OCI-LY3 (cell line): Measurements from ENCODE around the gene BRAT1.
"Not testable (repeated sequence)": the region's sequence is repeated elsewhere in the genome, so short reads cannot be mapped to it uniquely, and the experiment has no call there.

ENCODE experiments used
- H2AFZ ChIP-seq: fragments of 200-600, 300-600 bp; shearing (Covaris generic); 2 replicates; pipeline ENCODE4 v1.6.0; 2014; ENCODE audit warnings: antibody characterized with exemption, low read depth, low read length
- H3K27ac ChIP-seq: fragments of 200-600, 300-600 bp; sonication (generic); 2 replicates; pipeline ENCODE4 v1.5.1; 2014; ENCODE audit warnings: mild to moderate bottlenecking, low read length, moderate library complexity, mixed read lengths
- H3K27me3 ChIP-seq: fragments of 200-600, 300-600 bp; sonication (generic); 2 replicates; pipeline ENCODE4 v1.6.1; 2014; ENCODE audit warnings: low read depth, low read length, mixed read lengths
- H3K36me3 ChIP-seq: fragments of 200-600, 300-600 bp; sonication (generic); replicated peaks from 2 replicates; pipeline ENCODE3; 2014; ENCODE audit warnings: low read depth, low read length, mixed read lengths
- H3K4me1 ChIP-seq: fragments of 300-600, 200-600 bp; sonication (generic); 2 replicates; pipeline ENCODE4 v1.6.1; 2014; ENCODE audit warnings: low read length, mixed read lengths
- H3K4me2 ChIP-seq: fragments of 200-600, 300-600 bp; sonication (generic); 2 replicates; pipeline ENCODE4 v1.6.1; 2014; ENCODE audit warnings: low read length, mixed read lengths
- H3K4me3 ChIP-seq: fragments of 300-600, 200-600 bp; sonication (generic); 2 replicates; pipeline ENCODE4 v1.5.1; 2014; ENCODE audit warnings: antibody characterized with exemption, mild to moderate bottlenecking, low read length, moderate library complexity
- H3K79me2 ChIP-seq: fragments of 300-600, 200-600 bp; shearing (Covaris generic); 2 replicates; pipeline ENCODE4 v1.6.1; 2014; ENCODE audit warnings: mild to moderate bottlenecking, low read length, mixed read lengths
- H3K9ac ChIP-seq: fragments of 300-600, 200-600 bp; shearing (Covaris generic); 2 replicates; pipeline ENCODE4 v1.6.0; 2014; ENCODE audit warnings: mild to moderate bottlenecking, low read length, moderate library complexity
- H3K9me3 ChIP-seq: fragments of 200-600, 300-600 bp; shearing (Covaris generic); 2 replicates; pipeline ENCODE4 v1.6.1; 2014; ENCODE audit warnings: low read length, mixed read lengths; ENCODE audit not compliant: insufficient read depth
- H4K20me1 ChIP-seq: fragments of 200-600, 300-600 bp; sonication (generic); 2 replicates; pipeline ENCODE4 v1.6.1; 2016; ENCODE audit warnings: low read length, mixed read lengths; ENCODE audit not compliant: insufficient read depth
- CTCF ChIP-seq: fragments of 200-600, 300-600 bp; sonication (generic); IDR thresholded peaks from 2 replicates; pipeline ENCODE4 v1.5.1; 2014; ENCODE audit warnings: antibody characterized with exemption, low read length, low read depth
- EZH2phosphoT487 ChIP-seq: fragments of 200-600 bp; shearing (Covaris generic); IDR thresholded peaks from 2 replicates; pipeline ENCODE4 v1.6.1; 2018; ENCODE audit warnings: antibody characterized with exemption, mixed run types, low read depth

Gene BRAT1

GRCh38 chr7:2540641-2541051, 14.7 kb downstream of the BRAT1 start:
- no peaks in the 10 kb centered on the region for H3K79me2 ChIP-seq
- no peaks in the 10 kb centered on the region for H3K4me1 ChIP-seq
- H3K9me3 ChIP-seq = no peaks in the 10 kb centered on the region
- no peaks in the 10 kb centered on the region for H3K27me3 ChIP-seq
- H3K36me3 ChIP-seq = peaks cover 6% of the 10 kb centered on the region
- H3K4me2 ChIP-seq = no peak overlapping the region
- no peak overlapping the region for H2AFZ ChIP-seq
- no peaks in the 10 kb centered on the region for H4K20me1 ChIP-seq
- no peak overlapping the region for H3K27ac ChIP-seq
- H3K4me3 ChIP-seq = no peak overlapping the region
- no peak overlapping the region for H3K9ac ChIP-seq
- TF ChIP-seq EZH2phosphoT487 = no peak
- no peak for TF ChIP-seq CTCF

GRCh38 chr7:2540133-2540532, 15.2 kb downstream of the BRAT1 start:
- H3K79me2 ChIP-seq = no peaks in the 10 kb centered on the region
- no peaks in the 10 kb centered on the region for H3K27me3 ChIP-seq
- no peak for TF ChIP-seq EZH2phosphoT487
- no peak overlapping the region for H2AFZ ChIP-seq
- no peaks in the 10 kb centered on the region for H3K4me1 ChIP-seq
- no peaks in the 10 kb centered on the region for H3K9me3 ChIP-seq
- peaks cover 6% of the 10 kb centered on the region for H3K36me3 ChIP-seq
- H3K4me3 ChIP-seq = no peak overlapping the region
- no peak overlapping the region for H3K27ac ChIP-seq
- no peaks in the 10 kb centered on the region for H4K20me1 ChIP-seq
- no peak overlapping the region for H3K9ac ChIP-seq
- no peak overlapping the region for H3K4me2 ChIP-seq

- no peaks in the 10 kb centered on the region for H3K79me2 ChIP-seq
- no peak for TF ChIP-seq CTCF
- TF ChIP-seq EZH2phosphoT487 = no peak
- H3K4me3 ChIP-seq = no peak overlapping the region
- no peak overlapping the region for H2AFZ ChIP-seq
- no peaks in the 10 kb centered on the region for H3K27me3 ChIP-seq
- no peak overlapping the region for H3K27ac ChIP-seq
- H3K4me2 ChIP-seq = no peak overlapping the region
- H3K9ac ChIP-seq = no peak overlapping the region
- no peaks in the 10 kb centered on the region for H3K4me1 ChIP-seq
- no peaks in the 10 kb centered on the region for H4K20me1 ChIP-seq
- H3K36me3 ChIP-seq = peaks cover 6% of the 10 kb centered on the region
- H3K9me3 ChIP-seq = no peaks in the 10 kb centered on the region
Measured at GRCh38 chr7:2539031-2539911, 16.1 kb downstream of the BRAT1 start.

- H3K9me3 ChIP-seq = no peaks in the 10 kb centered on the region
- no peak overlapping the region for H2AFZ ChIP-seq
- no peak overlapping the region for H3K27ac ChIP-seq
- no peak overlapping the region for H3K4me2 ChIP-seq
- no peaks in the 10 kb centered on the region for H4K20me1 ChIP-seq
- no peaks in the 10 kb centered on the region for H3K4me1 ChIP-seq
- H3K79me2 ChIP-seq = no peaks in the 10 kb centered on the region
- H3K27me3 ChIP-seq = no peaks in the 10 kb centered on the region
- H3K4me3 ChIP-seq = no peak overlapping the region
- H3K9ac ChIP-seq = no peak overlapping the region
- TF ChIP-seq EZH2phosphoT487 (no peak), CTCF (no peak)
- H3K36me3 ChIP-seq = peaks cover 6% of the 10 kb centered on the region
Measured at GRCh38 chr7:2537981-2538851, 17.1 kb downstream of the BRAT1 start.

- H3K9me3 ChIP-seq = not testable (repeated sequence)
Measured at GRCh38 chr7:2535872-2536627, 19.3 kb downstream of the BRAT1 start.

GRCh38 chr7:2534214-2534613, 21.1 kb downstream of the BRAT1 start:
- H3K27ac ChIP-seq, H3K36me3 ChIP-seq, H3K27me3 ChIP-seq, H4K20me1 ChIP-seq, H3K79me2 ChIP-seq, H3K9me3 ChIP-seq, H3K4me3 ChIP-seq, H3K9ac ChIP-seq, H3K4me2 ChIP-seq, H2AFZ ChIP-seq: not testable (repeated sequence)
- H3K4me1 ChIP-seq = peaks cover 19% of the 10 kb centered on the region

More at GRCh38 chr7:2535872-2536627, 19.3 kb downstream of the BRAT1 start:
- H4K20me1 ChIP-seq, H3K36me3 ChIP-seq, H3K4me1 ChIP-seq, H3K27me3 ChIP-seq, H3K4me3 ChIP-seq, H2AFZ ChIP-seq, H3K79me2 ChIP-seq, H3K9ac ChIP-seq, H3K27ac ChIP-seq, H3K4me2 ChIP-seq: not testable (repeated sequence)
